Sigmoid colon (tissue), 4 donors: ENCODE measurements around the gene MEFV.

Experiments used
- EP300 ChIP-seq, 4 donors: sonication (generic); formaldehyde crosslinking; IDR thresholded peaks; one replicate each; pipeline ENCODE4 v1.6.1; 2017; ENCODE audit warnings: antibody characterized with exemption in 4 of 4
- POLR2A ChIP-seq, 2 donors: fragments of 450-650 bp; IDR thresholded peaks; one replicate each; pipeline ENCODE4 v1.6.1; 2016; ENCODE audit warnings: antibody characterized with exemption in 2 of 2, mild to moderate bottlenecking in 2 of 2, moderate library complexity in 2 of 2
- POLR2AphosphoS5 ChIP-seq, 4 donors: sonication (generic); formaldehyde crosslinking; IDR thresholded peaks; one replicate each; pipeline ENCODE4 v1.6.1; 2017; ENCODE audit warnings: antibody characterized with exemption in 4 of 4
- TF ChIP-seq, protein P1 (sequence below), 4 experiments: fragments of 450-650 bp in 3 of 4; fragments of 200-600 bp in 1 of 4; IDR thresholded peaks; one replicate each; pipeline ENCODE4 v1.5.1; 2016 to 2019; ENCODE audit warnings: antibody characterized with exemption in 4 of 4, mild to moderate bottlenecking in 3 of 4, moderate library complexity in 2 of 4

DNA sequence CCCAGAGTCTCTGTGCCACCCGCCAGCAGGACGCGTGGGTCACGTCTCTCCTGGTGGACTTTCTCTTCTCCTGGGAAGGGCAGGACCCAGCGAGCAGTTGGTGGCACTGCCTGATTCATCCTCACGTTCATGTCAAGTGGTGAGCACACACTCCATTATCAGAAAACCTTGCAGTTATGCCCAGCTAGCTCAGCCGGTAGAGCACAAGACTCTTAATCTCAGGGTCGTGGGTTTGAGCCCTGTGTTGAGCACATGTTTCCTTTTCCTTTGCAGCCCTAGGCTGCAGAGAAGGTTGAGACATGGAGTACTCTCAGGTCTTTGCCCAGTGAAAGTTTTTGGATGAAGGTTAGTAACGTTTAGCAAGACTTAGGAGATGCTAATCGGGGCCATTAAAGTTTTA, 60.5 kb downstream of the MEFV start:
- TF ChIP-seq, protein P1, sequence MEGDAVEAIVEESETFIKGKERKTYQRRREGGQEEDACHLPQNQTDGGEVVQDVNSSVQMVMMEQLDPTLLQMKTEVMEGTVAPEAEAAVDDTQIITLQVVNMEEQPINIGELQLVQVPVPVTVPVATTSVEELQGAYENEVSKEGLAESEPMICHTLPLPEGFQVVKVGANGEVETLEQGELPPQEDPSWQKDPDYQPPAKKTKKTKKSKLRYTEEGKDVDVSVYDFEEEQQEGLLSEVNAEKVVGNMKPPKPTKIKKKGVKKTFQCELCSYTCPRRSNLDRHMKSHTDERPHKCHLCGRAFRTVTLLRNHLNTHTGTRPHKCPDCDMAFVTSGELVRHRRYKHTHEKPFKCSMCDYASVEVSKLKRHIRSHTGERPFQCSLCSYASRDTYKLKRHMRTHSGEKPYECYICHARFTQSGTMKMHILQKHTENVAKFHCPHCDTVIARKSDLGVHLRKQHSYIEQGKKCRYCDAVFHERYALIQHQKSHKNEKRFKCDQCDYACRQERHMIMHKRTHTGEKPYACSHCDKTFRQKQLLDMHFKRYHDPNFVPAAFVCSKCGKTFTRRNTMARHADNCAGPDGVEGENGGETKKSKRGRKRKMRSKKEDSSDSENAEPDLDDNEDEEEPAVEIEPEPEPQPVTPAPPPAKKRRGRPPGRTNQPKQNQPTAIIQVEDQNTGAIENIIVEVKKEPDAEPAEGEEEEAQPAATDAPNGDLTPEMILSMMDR (IDR thresholded peaks at IDR 0.05): no peak
- TF ChIP-seq POLR2A (IDR thresholded peaks at IDR 0.05) (no peak), EP300 (IDR thresholded peaks at IDR 0.05) (no peak), POLR2AphosphoS5 (IDR thresholded peaks at IDR 0.05) (no peak)
